OCI-LY7 (cell line): ENCODE measurements around the gene CRYGD. TPM values are rescaled to one million over a fixed set of nuclear protein-coding genes. Genes with fewer than 3 reads are reported as not detected.
"Not testable (repeated sequence)": the region's sequence is repeated elsewhere in the genome, so short reads cannot be mapped to it uniquely, and the experiment has no call there.

Source experiments
- BruUV-seq: library from RNA; stranded (reverse); fragments of 400-500 nt; replicated peaks from 2 replicates; lab custom pipeline; 2021; lab: Mats Ljungman, UMichigan
- CTCF ChIA-PET: fragments of 300-600 bp; sonication (Branson Sonifier 250); formaldehyde crosslinking; loops from one replicate; lab custom pipeline; 2022; ENCODE audit warnings: antibody characterized with exemption; ENCODE audit not compliant: unreplicated experiment; lab: Charles Lee
- POLR2A ChIA-PET: fragments of 300-600 bp; sonication (Branson Sonifier 250); formaldehyde crosslinking; loops from one replicate; lab custom pipeline; 2022; ENCODE audit warnings: antibody characterized with exemption; lab: Charles Lee
- DNase-seq: peaks from one replicate; pipeline ENCODE4 v3.0.0-alpha.2; 2015; ENCODE audit warnings: low spot score
- H2AFZ ChIP-seq: fragments of 200-600 bp; sonication (generic), shearing (Covaris generic); 2 replicates; pipeline ENCODE4 v1.6.1; 2014; ENCODE audit warnings: mild to moderate bottlenecking, antibody characterized with exemption, low read length, moderate library complexity
- H3K27ac ChIP-seq: fragments of 200-600 bp; sonication (generic); 2 replicates; pipeline ENCODE4 v1.5.1; 2014; ENCODE audit warnings: mixed run types, low read depth, mild to moderate bottlenecking, moderate library complexity, low read length, inconsistent platforms; ENCODE audit not compliant: poor library complexity, severe bottlenecking
- H3K36me3 ChIP-seq: fragments of 200-600 bp; sonication (generic); 2 replicates; pipeline ENCODE4 v1.6.1; 2014; ENCODE audit warnings: mild to moderate bottlenecking, antibody characterized with exemption, low read length, moderate library complexity, mixed read lengths; ENCODE audit not compliant: insufficient read depth
- H3K4me1 ChIP-seq: fragments of 200-600 bp; sonication (generic); 2 replicates; pipeline ENCODE4 v1.5.1; 2014; ENCODE audit warnings: mild to moderate bottlenecking, low read length; ENCODE audit not compliant: insufficient read depth, poor library complexity, severe bottlenecking
- H3K4me2 ChIP-seq: fragments of 200-600 bp; sonication (generic); 2 replicates; pipeline ENCODE4 v1.6.1; 2014; ENCODE audit warnings: mild to moderate bottlenecking, low read length
- H3K4me3 ChIP-seq: fragments of 200-600 bp; sonication (generic); 2 replicates; pipeline ENCODE4 v1.5.1; 2014; ENCODE audit warnings: mild to moderate bottlenecking, low read depth, low read length; ENCODE audit not compliant: poor library complexity, severe bottlenecking
- H3K79me2 ChIP-seq: fragments of 200-600 bp; sonication (generic); 2 replicates; pipeline ENCODE4 v1.6.1; 2016; ENCODE audit warnings: low read depth, mild to moderate bottlenecking, low read length, moderate library complexity, mixed read lengths; ENCODE audit not compliant: insufficient read depth
- H3K9me2 ChIP-seq: fragments of 200-600 bp; sonication (generic); 2 replicates; pipeline ENCODE4 v1.6.1; 2016; ENCODE audit warnings: mild to moderate bottlenecking, low read length, mixed read lengths; ENCODE audit not compliant: insufficient read depth
- H3K9me3 ChIP-seq: fragments of 200-600 bp; sonication (generic); 2 replicates; pipeline ENCODE4 v1.6.1; 2014; ENCODE audit warnings: mild to moderate bottlenecking, mixed run types, low read length, mixed read lengths
- H4K20me1 ChIP-seq: fragments of 200-600 bp; sonication (generic); 2 replicates; pipeline ENCODE4 v1.6.1; 2014; ENCODE audit warnings: mild to moderate bottlenecking, antibody characterized with exemption, low read length, moderate library complexity, mixed read lengths; ENCODE audit not compliant: insufficient read depth
- CTCF ChIP-seq: fragments of 200-600 bp; sonication (generic); conservative IDR thresholded peaks from 2 replicates; pipeline ENCODE4 v1.5.1; 2014; ENCODE audit warnings: mild to moderate bottlenecking, antibody characterized with exemption, low read length, moderate library complexity, mixed read lengths
- EZH2phosphoT487 ChIP-seq: fragments of 200-600 bp; sonication (generic); IDR thresholded peaks from 2 replicates; pipeline ENCODE4 v1.6.1; 2018; ENCODE audit warnings: low read depth, borderline replicate concordance, mild to moderate bottlenecking, mixed run types, antibody characterized with exemption, low read length, moderate library complexity, mixed read lengths
- intact Hi-C: fragments of 100-400 bp; cut with micrococcal nuclease; formaldehyde crosslinking; loops from one replicate; pipeline ENCODE4 v1.10.0; 2022; ENCODE audit not compliant: unreplicated experiment
- total RNA-seq, 2 experiments: library from RNA; depleted of rRNA in 1 of 2; stranded (reverse); fragments of >200 nt in 1 of 2; shearing (Covaris generic) in 1 of 2; gene quantifications; 2 replicates each; pipeline ENCODE4 v1.2.3, GENCODE V29; 2014 to 2022

CRYGD gene
- total RNA-seq, 2 experiments from 2014 or later = not detected

DNA sequence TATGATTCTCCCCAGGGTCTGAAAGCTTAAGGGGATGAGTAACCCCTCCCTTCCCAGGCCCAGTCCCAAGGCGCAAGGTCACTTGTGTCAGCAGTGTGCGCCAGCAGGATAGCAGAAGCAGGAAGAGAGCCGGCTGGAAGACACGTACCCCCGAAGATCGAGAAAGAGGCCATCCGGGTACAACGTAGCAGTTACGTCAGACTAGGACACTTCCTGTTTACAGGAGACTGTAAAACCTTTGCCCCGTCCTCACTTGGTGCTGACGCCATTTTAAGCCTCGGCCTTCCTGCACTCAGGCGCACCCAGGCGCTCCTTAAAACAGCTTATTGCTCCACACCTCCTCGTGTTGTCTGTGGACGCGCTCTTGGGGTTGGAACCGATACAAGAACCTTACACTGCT lies 15.1 kb upstream of the CRYGD start:
- TF ChIP-seq CTCF (no peak), EZH2phosphoT487 (no peak)
- intact Hi-C loops = no loop called here
- Histone ChIP-seq H3K4me3 (no peak overlapping the region), H4K20me1 (no peaks in the 10 kb centered on the region), H3K79me2 (no peaks in the 10 kb centered on the region), H3K4me2 (no peak overlapping the region), H2AFZ (no peak overlapping the region), H3K4me1 (no peaks in the 10 kb centered on the region), H3K36me3 (no peaks in the 10 kb centered on the region), H3K9me3 (no peaks in the 10 kb centered on the region), H3K27ac (no peak overlapping the region), H3K9me2 (no peaks in the 10 kb centered on the region)
- no TSS peak for BruUV-seq
- POLR2A ChIA-PET = interaction anchor here (0.5 to 1.2 kb wide), 4 partner anchors 63 to 414 kb away, joined by 3 to 4 read pairs (median 3); no protein-coding TSS in a partner anchor
- CTCF ChIA-PET = no interaction called here
- DNase-seq = no peak

GRCh38 chr2:208138334-208138733 lies 14.0 kb upstream of the CRYGD start:
- H3K9me2 ChIP-seq, H3K4me1 ChIP-seq, H3K27ac ChIP-seq, H2AFZ ChIP-seq, H3K4me3 ChIP-seq, H3K79me2 ChIP-seq, CTCF ChIA-PET, BruUV-seq, intact Hi-C loops, H4K20me1 ChIP-seq, H3K4me2 ChIP-seq, H3K9me3 ChIP-seq, DNase-seq, H3K36me3 ChIP-seq: not testable (repeated sequence)
- POLR2A ChIA-PET = interaction anchor here (1.2 kb wide), 1 partner anchor 62 kb away, joined by 3 read pairs; no protein-coding TSS in a partner anchor

GRCh38 chr2:208136716-208137094 lies 12.4 kb upstream of the CRYGD start:
- Histone ChIP-seq H2AFZ (no peak overlapping the region), H3K4me1 (no peaks in the 10 kb centered on the region), H4K20me1 (no peaks in the 10 kb centered on the region), H3K9me2 (no peaks in the 10 kb centered on the region), H3K36me3 (no peaks in the 10 kb centered on the region), H3K4me2 (no peak overlapping the region), H3K9me3 (no peaks in the 10 kb centered on the region), H3K4me3 (no peak overlapping the region), H3K79me2 (no peaks in the 10 kb centered on the region), H3K27ac (no peak overlapping the region)
- intact Hi-C loops = no loop called here
- ChIA-PET CTCF (no interaction called here), POLR2A (no interaction called here)
- DNase-seq = no peak
- BruUV-seq = no TSS peak
- TF ChIP-seq CTCF (no peak), EZH2phosphoT487 (no peak)
